Hepatic stellate cell (primary cell): ENCODE data around the gene NUP210.
A peak's percentile ranks its signal among the peaks of the same experiment; 100 is the strongest.

Experiments
- DNase-seq: peaks from one replicate; pipeline ENCODE4 v3.0.0; 2011; ENCODE audit warnings: low spot score

Gene NUP210

GRCh38 chr3:13288732-13289718 lies 131.1 kb downstream of the NUP210 start:
- no peak for DNase-seq

- DNase-seq: no peak
These were observed 132.3 kb downstream of the NUP210 start for GRCh38 chr3:13287833-13288232.

- DNase-seq: no peak
These were observed 133.2 kb downstream of the NUP210 start for GRCh38 chr3:13286873-13287272.

GRCh38 chr3:13285007-13285567 lies 135.0 kb downstream of the NUP210 start:
- no peak for DNase-seq

GRCh38 chr3:13283877-13284264 lies 136.3 kb downstream of the NUP210 start:
- DNase-seq: no peak

- no peak for DNase-seq
These were observed 136.9 kb downstream of the NUP210 start for GRCh38 chr3:13282986-13283876.

GRCh38 chr3:13282358-13282985 lies 137.7 kb downstream of the NUP210 start:
- no peak for DNase-seq

- DNase-seq: no peak
These were observed 138.4 kb downstream of the NUP210 start for GRCh38 chr3:13281507-13282357.

- DNase-seq: no peak
These were observed 139.2 kb downstream of the NUP210 start for GRCh38 chr3:13280811-13281506.

GRCh38 chr3:13280122-13280790 lies 139.9 kb downstream of the NUP210 start:
- no peak for DNase-seq

GRCh38 chr3:13279532-13279910 lies 140.6 kb downstream of the NUP210 start:
- DNase-seq: no peak

- peak; percentile 51 for DNase-seq
These were observed 141.2 kb downstream of the NUP210 start for GRCh38 chr3:13278783-13279531.

- peak; percentile 78 for DNase-seq
These were observed 142.1 kb downstream of the NUP210 start for GRCh38 chr3:13277860-13278531.

- DNase-seq: no peak
These were observed 142.8 kb downstream of the NUP210 start for GRCh38 chr3:13277196-13277813.

- DNase-seq: no peak
These were observed 143.5 kb downstream of the NUP210 start for GRCh38 chr3:13276438-13277195.

GRCh38 chr3:13275376-13276005 lies 144.6 kb downstream of the NUP210 start:
- no peak for DNase-seq
